Mesenchymal stem cell (in vitro differentiated cells and primary cell): ENCODE results near the gene RRP1.

Experiments used
- DNase-seq: peaks from one replicate; pipeline ENCODE4 v3.0.0-alpha.2; 2013
- H2AFZ ChIP-seq: one replicate; pipeline ENCODE4 v1.6.1; 2013; ENCODE audit warnings: low read depth, mild to moderate bottlenecking, control low read depth, inconsistent platforms, low read length, moderate library complexity
- H2AK5ac ChIP-seq: 2 replicates; pipeline ENCODE4 v1.6.1; 2013; ENCODE audit warnings: low read length, moderate library complexity, mild to moderate bottlenecking, inconsistent platforms; ENCODE audit not compliant: severe bottlenecking
- H2BK120ac ChIP-seq: one replicate; pipeline ENCODE4 v1.6.1; 2013; ENCODE audit warnings: low read depth, mild to moderate bottlenecking, inconsistent platforms, low read length, moderate library complexity
- H2BK12ac ChIP-seq, 2 experiments: one replicate each; pipeline ENCODE4 v1.6.1; 2013; ENCODE audit warnings: inconsistent platforms in 2 of 2, low read length in 2 of 2, mild to moderate bottlenecking in 2 of 2, moderate library complexity in 2 of 2, control low read depth in 1 of 2
- H2BK15ac ChIP-seq: one replicate; pipeline ENCODE4 v1.6.1; 2013; ENCODE audit warnings: mild to moderate bottlenecking, low read depth, inconsistent platforms; ENCODE audit not compliant: poor library complexity, severe bottlenecking
- H2BK5ac ChIP-seq: 2 replicates; pipeline ENCODE4 v1.6.1; 2013; ENCODE audit warnings: low read depth, mild to moderate bottlenecking, low read length, control low read depth, inconsistent platforms; ENCODE audit not compliant: poor library complexity, severe bottlenecking
- H3K14ac ChIP-seq, 2 experiments: one replicate each; pipeline ENCODE4 v1.6.1; 2013; ENCODE audit warnings: inconsistent platforms in 2 of 2, low read length in 2 of 2, control low read depth in 1 of 2, mild to moderate bottlenecking in 1 of 2, moderate library complexity in 1 of 2
- H3K18ac ChIP-seq, 2 experiments: one replicate each; pipeline ENCODE4 v1.6.1; 2013; ENCODE audit warnings: inconsistent platforms in 2 of 2, low read length in 2 of 2, control low read depth in 1 of 2, low read depth in 1 of 2, mild to moderate bottlenecking in 1 of 2
- H3K23ac ChIP-seq, 2 experiments: one replicate each; pipeline ENCODE4 v1.6.1; 2013; ENCODE audit warnings: inconsistent platforms in 2 of 2, low read length in 2 of 2, mild to moderate bottlenecking in 2 of 2, moderate library complexity in 2 of 2, control low read depth in 1 of 2
- H3K27ac ChIP-seq: 2 replicates; pipeline ENCODE4 v1.5.1; 2013; ENCODE audit warnings: mild to moderate bottlenecking, moderate library complexity, low read length, control low read depth, inconsistent platforms; ENCODE audit not compliant: poor library complexity, severe bottlenecking
- H3K27me3 ChIP-seq, 2 experiments: 2 replicates each; pipeline versions ENCODE4 v1.6.1 to v1.7.0; 2013; ENCODE audit warnings: low read length in 2 of 2, mild to moderate bottlenecking in 2 of 2, moderate library complexity in 2 of 2, control low read depth in 1 of 2, inconsistent platforms in 1 of 2; ENCODE audit not compliant: control insufficient read depth in 1 of 2, insufficient read depth in 1 of 2
- H3K36me3 ChIP-seq, 2 experiments: 2 replicates each; pipeline versions ENCODE4 v1.6.1 to v1.7.0; 2013; ENCODE audit warnings: low read length in 2 of 2, control low read depth in 1 of 2, inconsistent platforms in 1 of 2, low read depth in 1 of 2, mild to moderate bottlenecking in 1 of 2; ENCODE audit not compliant: insufficient read depth in 2 of 2, control insufficient read depth in 1 of 2
- H3K4ac ChIP-seq, 2 experiments: one replicate each; pipeline ENCODE4 v1.6.1; 2013; ENCODE audit warnings: inconsistent platforms in 2 of 2, low read length in 2 of 2, mild to moderate bottlenecking in 2 of 2, moderate library complexity in 2 of 2, control low read depth in 1 of 2, low read depth in 1 of 2
- H3K4me1 ChIP-seq: 2 replicates; pipeline ENCODE4 v1.6.1; 2013; ENCODE audit warnings: low read depth, low read length, control low read depth; ENCODE audit not compliant: control insufficient read depth, insufficient read depth
- H3K4me2 ChIP-seq: 2 replicates; pipeline ENCODE4 v1.6.1; 2013; ENCODE audit warnings: low read length, mild to moderate bottlenecking, inconsistent platforms; ENCODE audit not compliant: poor library complexity, severe bottlenecking
- H3K4me3 ChIP-seq, 2 experiments: 2 replicates each; pipeline versions ENCODE4 v1.5.1 to v1.7.0; 2013; ENCODE audit warnings: low read length in 2 of 2, mild to moderate bottlenecking in 2 of 2, control low read depth in 1 of 2, low read depth in 1 of 2; ENCODE audit not compliant: insufficient read depth in 1 of 2
- H3K79me1 ChIP-seq: replicated peaks from 2 replicates; pipeline ENCODE4 v1.6.1; 2013; ENCODE audit warnings: mild to moderate bottlenecking, control low read depth, low read length, inconsistent platforms; ENCODE audit not compliant: poor library complexity, severe bottlenecking
- H3K9ac ChIP-seq: 2 replicates; pipeline ENCODE4 v1.7.0; 2013; ENCODE audit warnings: mild to moderate bottlenecking, low read length, moderate library complexity
- H3K9me3 ChIP-seq: 2 replicates; pipeline ENCODE4 v1.7.0; 2013; ENCODE audit warnings: mild to moderate bottlenecking, low read length; ENCODE audit not compliant: control insufficient read depth
- H4K8ac ChIP-seq: one replicate; pipeline ENCODE4 v1.6.1; 2013; ENCODE audit warnings: inconsistent platforms, mild to moderate bottlenecking, low read length, moderate library complexity
- H4K91ac ChIP-seq: one replicate; pipeline ENCODE4 v1.6.1; 2013; ENCODE audit warnings: mild to moderate bottlenecking, low read length, inconsistent platforms
- WGBS: methylation state at CpG from one replicate; pipeline ENCODE4 v1.1.7; 2013; ENCODE audit warnings: mixed read lengths; 5-methylcytosine and 5-hydroxymethylcytosine counted together

Gene RRP1

GRCh38 chr21:43817157-43818086 lies 28.0 kb downstream of the RRP1 start:
- DNase-seq: no peak
- no peaks in the 10 kb centered on the region for H3K36me3 ChIP-seq
- no peak overlapping the region for H3K9ac ChIP-seq
- H2AK5ac ChIP-seq: no peak overlapping the region
- H3K27me3 ChIP-seq: peaks cover 4 to 11% of the 10 kb centered on the region in 2 experiments
- no peak overlapping the region for H4K91ac ChIP-seq
- H3K4me3 ChIP-seq: no peak overlapping the region
- no peak overlapping the region for H2BK15ac ChIP-seq
- H2BK120ac ChIP-seq: no peak overlapping the region
- no peak overlapping the region for H3K4ac ChIP-seq
- H4K8ac ChIP-seq: no peak overlapping the region
- H3K79me1 ChIP-seq: no peaks in the 10 kb centered on the region
- no peak overlapping the region for H3K4me2 ChIP-seq
- H2AFZ ChIP-seq: no peak overlapping the region
- H3K4me1 ChIP-seq: peaks cover 1% of the 10 kb centered on the region
- H3K23ac ChIP-seq: no peak overlapping the region
- no peak overlapping the region for H3K14ac ChIP-seq
- H3K18ac ChIP-seq: no peak overlapping the region
- no peak overlapping the region for H3K27ac ChIP-seq
- H2BK12ac ChIP-seq: no peak overlapping the region
- WGBS: 90% methylated on average over 27 of the region's 29 CpGs
- peaks cover 10% of the 10 kb centered on the region for H3K9me3 ChIP-seq
- no peak overlapping the region for H2BK5ac ChIP-seq

DNA sequence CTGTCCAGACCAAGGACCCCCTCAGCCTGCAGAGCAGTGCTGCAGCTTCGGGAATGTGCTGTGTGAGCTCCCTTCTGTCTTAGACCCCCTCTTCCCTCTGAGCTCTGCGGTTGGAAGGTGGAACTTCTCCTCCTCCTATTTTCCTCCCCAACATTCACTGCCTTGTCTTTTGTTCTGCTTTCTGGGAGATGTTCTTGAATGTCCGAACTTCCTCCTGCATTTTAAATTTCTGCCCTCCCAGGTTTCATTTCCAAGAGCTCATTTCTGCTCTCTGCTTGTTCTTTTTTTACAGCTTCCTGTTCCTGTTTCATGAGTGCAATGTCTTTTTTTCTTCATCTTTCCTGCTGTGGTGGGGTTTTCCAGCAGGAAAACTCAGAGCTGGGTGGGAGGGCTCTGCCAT lies 29.3 kb downstream of the RRP1 start:
- H4K8ac ChIP-seq: no peak overlapping the region
- no peaks in the 10 kb centered on the region for H3K79me1 ChIP-seq
- no peak overlapping the region for H2BK120ac ChIP-seq
- H4K91ac ChIP-seq: no peak overlapping the region
- no peak overlapping the region for H2AFZ ChIP-seq
- H3K27me3 ChIP-seq: peaks cover 4% of the 10 kb centered on the region in 2 experiments
- 79% methylated on average over 3 of the region's 3 CpGs for WGBS
- H3K27ac ChIP-seq: no peak overlapping the region
- no peak overlapping the region for H2BK15ac ChIP-seq
- no peak overlapping the region for H3K9ac ChIP-seq
- H3K4me1 ChIP-seq: peaks cover 1% of the 10 kb centered on the region
- no peak overlapping the region for H3K23ac ChIP-seq
- peaks cover 10% of the 10 kb centered on the region for H3K9me3 ChIP-seq
- no peak overlapping the region for H3K4me3 ChIP-seq
- no peak overlapping the region for H3K14ac ChIP-seq
- no peak for DNase-seq
- H3K4ac ChIP-seq: no peak overlapping the region
- H2BK12ac ChIP-seq: no peak overlapping the region
- no peak overlapping the region for H3K18ac ChIP-seq
- no peaks in the 10 kb centered on the region for H3K36me3 ChIP-seq
- H2BK5ac ChIP-seq: no peak overlapping the region
- H2AK5ac ChIP-seq: no peak overlapping the region
- H3K4me2 ChIP-seq: no peak overlapping the region

- Histone ChIP-seq H3K27ac (no peak overlapping the region), H3K4me1 (peaks cover 1% of the 10 kb centered on the region), H3K18ac (no peak overlapping the region), H3K79me1 (no peaks in the 10 kb centered on the region), H2BK12ac (no peak overlapping the region), H4K8ac (no peak overlapping the region), H3K9me3 (peaks cover 10% of the 10 kb centered on the region), H4K91ac (no peak overlapping the region), H3K9ac (no peak overlapping the region), H3K4me3 (peak overlapping the region in 1 of 2 experiments; percentile 3), H2BK5ac (no peak overlapping the region), H3K14ac (no peak overlapping the region), H3K27me3 (peaks cover 0 to 2% of the 10 kb centered on the region in 2 experiments), H3K4ac (no peak overlapping the region), H2AFZ (no peak overlapping the region), H2AK5ac (no peak overlapping the region), H3K36me3 (no peaks in the 10 kb centered on the region), H2BK15ac (no peak overlapping the region), H2BK120ac (no peak overlapping the region), H3K4me2 (no peak overlapping the region), H3K23ac (no peak overlapping the region)
- DNase-seq: no peak
- WGBS: 94% methylated on average over 25 of the region's 25 CpGs
These were observed 30.4 kb downstream of the RRP1 start for GRCh38 chr21:43819511-43820405.

DNA sequence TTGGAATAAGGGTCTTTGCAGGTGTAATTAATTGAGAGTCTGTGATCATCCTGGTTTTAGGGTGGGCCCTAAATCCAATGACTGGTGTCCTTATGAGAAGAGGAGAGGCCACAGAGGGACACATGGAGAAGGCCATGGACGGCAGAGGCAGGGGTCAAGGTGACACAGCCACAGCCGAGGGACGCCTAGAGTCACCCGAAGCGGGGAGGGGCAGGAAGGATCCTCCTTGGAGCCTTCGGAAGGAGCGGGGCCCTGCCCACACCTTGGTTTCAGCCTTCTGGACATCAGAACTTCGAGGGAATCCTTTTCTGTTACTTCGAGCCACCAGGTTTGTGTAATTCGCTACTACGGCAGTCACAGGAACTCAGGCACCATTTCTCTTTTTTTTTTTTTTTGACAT lies 31.1 kb downstream of the RRP1 start:
- Histone ChIP-seq H3K4me2 (no peak overlapping the region), H3K18ac (no peak overlapping the region), H3K4ac (no peak overlapping the region), H2BK120ac (no peak overlapping the region), H4K8ac (no peak overlapping the region), H3K9me3 (peaks cover 10% of the 10 kb centered on the region), H3K27me3 (no peaks in the 10 kb centered on the region), H4K91ac (no peak overlapping the region), H2BK5ac (no peak overlapping the region), H3K79me1 (no peaks in the 10 kb centered on the region), H3K27ac (no peak overlapping the region), H3K4me1 (peaks cover 1% of the 10 kb centered on the region), H3K14ac (no peak overlapping the region), H2AK5ac (no peak overlapping the region), H3K9ac (no peak overlapping the region), H2BK12ac (no peak overlapping the region), H3K23ac (no peak overlapping the region), H2BK15ac (no peak overlapping the region), H3K4me3 (no peak overlapping the region), H2AFZ (no peak overlapping the region), H3K36me3 (no peaks in the 10 kb centered on the region)
- 91% methylated on average over 11 of the region's 11 CpGs for WGBS
- DNase-seq: no peak
